GM19455 (cell line): ENCODE data around the gene HRH2.
"Not testable (repeated sequence)": the region's sequence is repeated elsewhere in the genome, so short reads cannot be mapped to it uniquely, and the experiment has no call there.

Source experiments
- ATAC-seq: cut with Tn5 transposase; IDR thresholded peaks from one replicate; pipeline ENCODE4 v1.9.1; 2021; ENCODE audit not compliant: unreplicated experiment

The HRH2 gene

GRCh38 chr5:175735701-175736100 is 77.8 kb downstream of the HRH2 start:
- no peak for ATAC-seq

GRCh38 chr5:175736652-175737051 is 78.8 kb downstream of the HRH2 start:
- ATAC-seq = no peak

- no peak for ATAC-seq
Measured at GRCh38 chr5:175737481-175737880, 79.6 kb downstream of the HRH2 start.

- ATAC-seq = no peak
Measured at GRCh38 chr5:175738126-175738525, 80.3 kb downstream of the HRH2 start.

GRCh38 chr5:175738602-175739133 is 80.8 kb downstream of the HRH2 start:
- ATAC-seq = no peak

- no peak for ATAC-seq
Measured at GRCh38 chr5:175740014-175740413, 82.1 kb downstream of the HRH2 start.

GRCh38 chr5:175741556-175741955 is 83.7 kb downstream of the HRH2 start:
- ATAC-seq = no peak

- no peak for ATAC-seq
Measured at GRCh38 chr5:175742290-175742994, 84.6 kb downstream of the HRH2 start.

GRCh38 chr5:175743676-175744210 is 85.9 kb downstream of the HRH2 start:
- ATAC-seq = no peak

GRCh38 chr5:175745210-175745609 is 87.3 kb downstream of the HRH2 start:
- ATAC-seq = no peak

GRCh38 chr5:175746851-175747250 is 89.0 kb downstream of the HRH2 start:
- ATAC-seq = no peak

- ATAC-seq = no peak
Measured at GRCh38 chr5:175747539-175748060, 89.7 kb downstream of the HRH2 start.

- ATAC-seq = no peak
Measured at GRCh38 chr5:175748650-175749049, 90.8 kb downstream of the HRH2 start.

- ATAC-seq = no peak
Measured at GRCh38 chr5:175749591-175749990, 91.7 kb downstream of the HRH2 start.

- ATAC-seq = no peak
Measured at GRCh38 chr5:175750511-175750931, 92.7 kb downstream of the HRH2 start.

- ATAC-seq = no peak
Measured at GRCh38 chr5:175751369-175751768, 93.5 kb downstream of the HRH2 start.

GRCh38 chr5:175752826-175753535 is 95.1 kb downstream of the HRH2 start:
- no peak for ATAC-seq

- ATAC-seq = no peak
Measured at GRCh38 chr5:175753536-175754402, 95.9 kb downstream of the HRH2 start.

GRCh38 chr5:175759991-175760390 is 102.1 kb downstream of the HRH2 start:
- ATAC-seq = not testable (repeated sequence)
